Activated CD4-positive, alpha-beta T cell treated with anti-CD3 and anti-CD28 coated beads, Interleukin-2, amount 50 U/mL, for 4 hours (primary cell): ENCODE measurements around the gene IMMP2L.

Experiments
- DNase-seq, 2 experiments: peaks; one replicate each; pipeline ENCODE4 v3.0.0-alpha.2; 2020

Gene IMMP2L

DNA sequence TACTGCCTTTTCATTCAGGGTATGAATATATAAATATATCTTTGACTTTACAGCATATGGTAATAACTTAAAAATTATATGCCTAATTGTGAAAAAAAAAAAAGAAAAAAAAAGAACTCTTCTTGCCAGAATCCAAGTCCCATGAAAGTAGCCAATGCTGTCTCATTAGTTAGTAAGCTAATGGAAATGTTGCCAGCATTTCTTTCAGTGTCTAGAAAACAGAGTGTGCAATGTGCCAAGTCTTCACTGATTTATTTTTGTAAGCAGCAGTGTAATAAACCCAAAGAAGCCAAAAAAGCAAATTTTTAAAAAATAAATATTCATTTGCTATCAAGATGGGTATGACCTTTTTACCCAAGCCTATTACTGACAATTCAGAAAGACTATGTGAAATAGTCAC, 502.5 kb downstream of the IMMP2L start:
- no peak for DNase-seq

DNA sequence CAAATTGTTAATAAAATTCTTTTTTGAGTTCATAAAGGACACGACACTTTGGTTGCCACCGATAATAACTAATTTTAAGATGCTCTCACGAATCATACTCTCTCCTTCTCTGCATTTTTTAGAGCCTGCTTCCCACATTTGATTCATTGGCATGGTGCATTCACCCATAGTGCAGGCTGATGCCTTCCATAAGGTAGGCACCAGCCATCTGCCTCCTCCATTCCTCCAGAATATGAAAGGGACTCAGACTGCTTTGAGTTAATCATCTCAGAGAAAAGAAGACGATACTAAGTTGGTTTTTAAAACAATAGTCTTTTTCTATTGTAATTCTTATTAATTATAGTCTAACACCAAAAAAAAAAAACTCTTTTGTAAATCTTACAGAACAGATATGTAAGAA, 505.2 kb downstream of the IMMP2L start:
- DNase-seq = no peak

DNA sequence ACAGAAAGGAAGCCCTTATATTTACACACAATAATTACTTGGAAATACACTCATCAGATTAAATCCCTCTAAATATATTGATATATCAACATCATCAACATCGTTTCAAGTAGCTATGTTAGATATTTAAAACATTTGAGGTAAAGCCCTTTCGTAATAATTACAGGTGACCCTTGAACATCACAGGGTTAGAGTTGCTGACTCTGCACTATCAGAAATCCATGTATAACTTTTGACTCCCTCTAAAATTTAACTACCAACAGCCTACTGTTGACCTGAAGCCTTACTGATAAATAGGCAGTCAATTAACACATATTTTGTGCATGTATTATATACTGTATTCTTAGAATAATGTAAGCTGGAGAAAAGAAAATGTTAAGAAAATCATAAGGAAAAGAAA, 505.9 kb downstream of the IMMP2L start:
- no peak for DNase-seq

DNA sequence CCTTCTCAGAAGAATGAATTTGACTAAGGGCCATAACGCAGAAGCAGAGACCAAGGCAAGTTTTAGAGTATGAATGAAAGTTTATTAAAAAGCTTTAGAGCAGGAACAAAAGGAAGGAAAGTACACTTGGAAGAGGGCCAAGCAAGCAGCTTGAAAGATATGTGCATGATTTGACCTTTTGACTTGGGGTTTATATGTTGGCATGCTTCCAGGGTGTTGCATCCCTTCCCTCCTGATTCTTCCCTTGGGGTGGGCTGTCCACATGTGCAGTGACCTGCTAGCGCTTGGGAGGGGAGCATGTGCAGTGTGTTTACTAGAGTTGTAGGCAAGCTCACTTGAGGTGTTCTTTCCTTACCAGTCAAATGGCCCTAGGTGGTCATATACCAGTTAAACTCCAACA, 509.3 kb downstream of the IMMP2L start:
- no peak for DNase-seq

DNA sequence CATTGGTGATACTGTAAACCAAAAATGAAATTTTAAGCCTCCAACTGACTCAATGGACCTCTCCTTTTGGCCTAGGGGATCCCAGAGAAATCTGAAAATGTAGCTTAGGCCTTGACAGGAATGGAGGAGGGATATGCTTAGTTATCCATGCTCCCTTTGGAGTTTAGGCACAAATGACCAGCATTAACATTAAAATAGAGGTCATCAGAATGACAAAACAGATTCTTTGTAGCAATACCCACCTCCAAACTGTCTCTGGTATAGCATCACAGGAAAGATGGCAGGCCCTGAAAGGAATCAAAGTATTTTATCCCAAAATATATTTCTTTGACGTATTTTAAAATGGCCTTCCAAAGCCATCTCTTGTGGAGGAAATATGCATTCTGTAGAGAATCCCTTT, 510.5 kb downstream of the IMMP2L start:
- no peak for DNase-seq

DNA sequence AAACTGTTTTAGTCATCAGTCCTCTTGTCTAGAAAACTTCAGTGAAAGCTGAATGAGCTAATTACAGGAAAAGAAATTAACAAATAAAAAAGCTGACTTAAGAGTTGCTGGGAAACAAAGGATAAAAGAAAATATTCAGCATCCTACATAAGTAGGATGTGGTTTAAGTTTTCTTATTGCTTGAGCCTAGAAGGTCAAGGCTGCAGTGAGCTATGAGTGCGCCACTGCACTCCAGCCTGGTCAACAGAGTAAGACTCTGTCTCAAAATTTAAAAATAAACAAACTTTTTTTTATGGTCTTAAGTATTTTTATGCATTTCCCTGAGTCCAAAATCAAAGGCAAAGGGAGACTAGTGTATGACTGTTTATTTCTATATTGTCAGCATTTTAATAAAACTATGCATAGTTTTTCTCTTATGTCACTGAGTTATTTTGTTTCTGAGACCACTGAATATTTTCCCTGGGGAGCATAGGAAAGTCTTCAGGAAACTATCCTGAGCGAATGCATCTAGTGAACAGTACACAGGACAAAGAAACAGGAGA, 511.3 kb downstream of the IMMP2L start:
- DNase-seq = no peak

DNA sequence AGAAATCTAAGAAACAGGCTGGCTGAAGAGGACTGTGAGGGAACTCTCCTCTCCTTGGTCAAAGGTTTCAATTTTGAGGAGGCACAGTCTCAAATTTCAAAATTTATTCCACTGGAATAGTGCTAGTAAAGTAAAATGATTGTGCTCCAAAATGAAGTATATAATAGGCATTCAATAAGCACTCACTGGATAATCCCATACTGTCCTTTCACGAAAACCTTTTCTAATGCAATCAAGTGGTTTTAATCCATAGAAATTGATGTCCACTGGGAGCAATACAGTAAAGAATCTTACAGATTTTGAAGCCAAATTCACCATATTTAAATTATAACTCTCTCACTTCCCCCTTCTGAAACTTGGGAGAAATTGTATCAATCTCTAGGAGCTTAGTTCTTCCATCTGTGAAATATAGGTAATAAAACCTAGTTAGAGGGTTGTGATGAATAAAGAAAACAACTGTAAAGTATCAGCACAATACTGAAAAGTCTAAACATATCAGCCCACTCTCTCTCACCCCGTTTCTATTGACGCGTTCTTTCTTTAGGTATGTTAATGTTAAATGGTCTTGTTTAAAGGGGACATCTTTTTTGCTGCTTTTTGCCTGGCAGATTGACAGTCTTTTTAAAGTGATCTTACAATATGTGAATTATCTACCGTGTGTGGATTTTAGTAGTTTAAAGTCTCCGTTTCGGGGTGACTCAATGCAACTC, 512.2 kb downstream of the IMMP2L start:
- DNase-seq = no peak

DNA sequence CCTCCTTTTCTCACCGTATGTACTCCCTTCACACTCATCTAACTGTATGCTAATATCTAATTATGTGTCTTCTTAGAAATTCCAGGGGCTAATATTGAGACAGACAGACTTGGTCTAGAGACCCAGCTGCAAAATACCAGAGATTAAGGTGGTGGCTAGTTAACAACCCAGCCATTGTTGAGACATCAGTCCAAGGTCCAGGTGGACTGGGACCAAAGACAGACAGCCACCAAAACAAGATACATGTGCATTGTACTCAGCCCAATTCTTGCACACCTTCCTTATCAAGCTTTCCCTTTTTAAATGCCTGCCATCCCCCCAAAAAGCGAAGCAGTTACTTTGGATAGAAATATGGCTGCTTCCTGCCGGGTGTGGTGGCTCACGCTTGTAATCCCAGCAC, 514.7 kb downstream of the IMMP2L start:
- no peak for DNase-seq

DNA sequence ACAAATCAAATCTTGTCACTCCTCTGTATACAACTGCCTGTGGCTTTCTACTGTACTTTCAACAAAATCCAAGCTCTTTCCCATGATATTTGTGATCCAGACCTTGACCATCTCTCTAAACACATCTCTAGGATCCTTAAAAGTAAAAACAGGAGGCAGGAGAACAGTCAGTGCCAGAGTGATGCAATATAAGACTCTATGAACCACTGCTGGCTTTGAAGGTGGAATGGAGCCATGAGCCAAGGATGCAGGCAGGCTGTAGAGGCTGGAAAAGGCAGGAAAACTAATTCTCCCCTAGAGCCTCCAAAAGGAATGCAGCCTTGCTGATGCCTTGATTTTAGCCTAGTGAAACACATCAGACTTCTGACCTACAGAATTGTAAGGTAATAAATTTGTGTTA, 516.8 kb downstream of the IMMP2L start:
- no peak for DNase-seq

DNA sequence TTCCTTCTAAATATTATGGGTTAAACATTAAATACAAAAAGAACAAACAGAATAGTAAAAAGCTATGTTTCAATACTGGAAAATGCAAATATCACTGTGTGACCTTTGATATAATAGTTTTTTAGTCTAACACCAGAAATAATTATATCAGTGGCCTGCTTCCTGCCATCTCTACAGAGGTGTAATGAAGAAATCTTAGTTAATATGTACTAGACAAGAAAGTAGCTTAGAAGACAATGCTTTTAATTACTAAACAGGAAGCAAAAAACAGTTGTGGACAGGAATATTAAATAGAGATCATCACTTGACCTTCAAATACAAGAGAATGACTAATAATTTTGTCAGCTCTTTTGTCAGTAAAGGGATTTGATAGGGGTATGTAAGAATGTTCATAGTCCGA, 518.7 kb downstream of the IMMP2L start:
- DNase-seq = no peak

DNA sequence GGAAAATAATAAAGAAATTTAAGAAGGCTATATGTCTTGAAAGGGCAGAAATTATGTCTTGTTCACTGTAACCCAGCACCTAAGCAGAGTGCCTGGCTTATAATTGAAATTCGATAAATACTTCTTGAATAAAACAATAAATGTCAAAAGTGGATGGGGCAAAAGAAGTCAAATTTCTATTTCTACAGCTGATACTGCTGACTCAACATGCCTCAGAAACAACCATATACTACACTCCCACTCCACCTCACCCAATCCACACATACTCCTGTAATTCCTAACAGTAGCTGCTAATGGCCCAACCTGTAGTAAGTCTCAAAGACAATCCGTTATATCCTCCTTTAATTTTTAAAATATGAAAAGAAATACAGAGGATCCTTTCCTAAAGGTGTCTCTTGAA, 519.5 kb downstream of the IMMP2L start:
- DNase-seq = no peak

DNA sequence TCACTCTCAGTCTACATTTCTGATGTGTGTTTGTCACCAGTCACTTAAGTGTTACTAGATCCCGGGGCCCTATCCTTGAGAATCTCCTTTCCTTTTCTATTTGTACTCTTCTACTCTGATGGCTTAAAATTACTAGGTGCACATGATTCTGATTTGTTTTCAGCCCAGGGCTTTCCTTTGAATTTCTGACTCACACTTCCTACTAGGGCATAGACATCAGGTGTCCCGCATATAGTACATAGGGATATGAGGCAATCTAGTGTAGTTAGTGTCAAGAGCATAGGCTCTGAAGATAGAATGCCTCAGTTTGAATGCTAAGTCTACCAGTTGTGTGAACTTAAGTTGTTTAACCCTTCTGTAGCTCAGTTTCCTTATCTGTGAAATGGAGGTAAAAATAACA, 520.7 kb downstream of the IMMP2L start:
- no peak for DNase-seq

DNA sequence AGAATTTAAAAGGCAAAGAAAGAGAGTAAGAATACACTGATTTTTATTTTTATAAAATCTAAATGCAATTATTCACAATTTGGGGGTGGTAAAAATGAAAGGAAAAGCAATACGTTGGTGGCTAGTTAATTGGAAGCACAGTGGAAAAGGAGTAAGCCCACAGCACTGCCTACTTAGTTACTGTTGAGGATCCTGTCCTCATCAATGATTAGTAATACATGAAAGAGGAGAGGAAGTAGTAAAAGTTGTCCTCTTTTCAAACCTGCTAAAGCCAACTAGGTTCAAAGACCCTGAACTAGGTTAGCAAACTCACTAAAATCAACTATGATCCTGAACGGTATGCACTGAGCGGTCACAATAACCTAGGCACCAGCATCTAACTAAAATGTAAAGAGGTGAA, 524.1 kb downstream of the IMMP2L start:
- DNase-seq = no peak

DNA sequence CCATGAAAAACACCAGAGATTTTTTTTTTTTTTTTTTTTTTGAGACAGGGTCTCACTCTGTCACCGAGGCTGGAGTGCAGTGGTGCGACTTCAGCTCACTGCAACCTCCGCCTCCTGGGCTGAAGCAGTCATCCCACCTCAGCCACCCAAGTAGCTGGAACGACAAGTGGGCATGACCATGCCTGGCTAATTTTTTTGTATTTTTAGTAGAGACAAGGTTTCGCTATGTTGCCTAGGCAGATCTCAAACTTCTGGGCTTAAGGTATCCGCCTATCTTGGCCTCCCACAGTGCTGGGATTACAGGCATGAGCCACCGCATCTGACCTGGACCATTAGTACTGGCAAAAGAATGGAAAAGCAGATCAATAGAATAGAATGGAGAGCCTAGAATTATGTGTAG, 530.4 kb downstream of the IMMP2L start:
- DNase-seq = no peak

DNA sequence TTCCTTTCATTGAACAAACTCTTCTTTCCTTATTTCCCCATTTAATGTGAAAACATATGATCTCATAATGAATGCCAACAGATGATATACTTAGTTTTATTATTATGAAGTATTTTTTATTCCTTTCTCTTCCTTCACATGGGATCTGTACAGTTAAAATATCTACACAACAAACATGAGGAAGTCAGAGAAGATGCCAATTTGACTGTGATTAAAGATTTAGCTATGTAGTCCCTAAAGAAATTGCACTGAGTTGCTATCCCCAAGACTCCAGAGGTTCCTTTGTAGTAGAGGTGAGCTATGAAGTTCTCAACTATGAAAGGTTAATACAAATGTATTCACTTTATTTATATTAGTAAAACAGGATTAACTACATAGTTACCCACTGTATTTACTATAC, 532.0 kb downstream of the IMMP2L start:
- DNase-seq = no peak

DNA sequence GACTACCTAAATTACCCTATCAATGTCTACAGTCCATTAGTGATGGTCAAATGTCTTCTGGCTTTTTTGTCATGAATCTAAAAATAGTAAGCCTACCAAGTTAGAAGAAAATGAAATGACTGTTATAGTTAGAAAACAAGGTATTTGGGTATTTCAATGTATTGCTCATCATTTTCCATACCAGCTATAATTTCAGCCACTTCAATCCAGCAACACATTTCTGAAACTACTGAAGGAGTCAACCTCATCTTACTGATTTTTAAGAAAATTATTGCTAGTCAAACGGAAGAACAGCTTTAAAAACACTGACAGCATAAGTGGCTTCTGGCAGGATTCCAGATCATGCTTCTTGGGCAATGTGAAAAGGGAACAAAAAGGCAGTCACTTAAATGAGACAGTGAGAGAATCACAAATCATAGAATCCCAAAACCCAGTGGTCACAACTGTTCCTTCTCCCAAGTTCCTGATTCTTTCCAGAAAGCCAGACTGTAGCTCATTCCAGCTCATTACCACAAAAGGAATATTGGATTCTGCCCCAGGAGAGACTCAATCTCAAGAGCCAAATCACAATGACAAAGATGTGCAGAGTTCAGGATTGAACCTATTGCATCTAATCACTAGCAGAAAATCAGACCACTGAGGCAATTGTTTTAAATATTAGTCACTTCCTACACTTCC, 532.6 kb downstream of the IMMP2L start:
- DNase-seq = peak; percentile 10 to 32

DNA sequence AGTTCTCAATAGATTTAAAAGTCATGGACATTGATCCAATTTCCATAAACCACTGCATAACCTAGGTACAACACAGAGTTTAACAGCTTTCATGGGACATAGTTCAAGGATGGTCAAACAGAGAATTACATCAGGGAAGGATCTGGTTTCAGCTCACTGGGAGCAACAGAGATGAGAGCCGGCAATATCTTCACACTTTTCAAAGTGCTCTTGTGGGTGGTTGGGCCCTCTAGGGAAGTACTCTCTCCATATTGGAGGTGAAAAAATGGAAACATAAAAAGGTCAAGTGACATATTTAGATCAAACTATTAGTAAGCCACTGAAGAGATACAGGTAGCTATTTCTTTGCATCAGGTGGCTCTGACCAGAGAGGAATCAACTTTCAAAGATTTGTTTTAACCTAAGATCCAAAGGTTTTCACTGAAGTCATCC, 533.1 kb downstream of the IMMP2L start:
- no peak for DNase-seq

DNA sequence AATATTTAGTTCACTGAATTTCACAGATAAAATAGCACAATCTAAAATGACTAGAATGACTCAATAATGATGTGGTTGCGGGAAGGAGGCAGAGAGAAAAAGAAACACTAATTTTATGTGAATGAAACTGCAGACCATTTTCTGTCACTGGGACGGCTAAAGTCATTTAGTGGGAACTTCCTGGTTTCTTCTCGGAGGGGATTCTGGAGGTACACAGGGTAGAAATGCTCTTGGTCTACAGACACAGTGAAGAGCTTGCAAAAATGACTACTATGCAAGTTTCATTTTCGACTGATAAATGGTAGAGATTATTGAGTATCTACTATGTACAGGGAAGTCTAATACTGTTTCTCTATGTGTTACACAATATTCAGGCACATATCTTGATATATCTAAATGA, 534.9 kb downstream of the IMMP2L start:
- no peak for DNase-seq

DNA sequence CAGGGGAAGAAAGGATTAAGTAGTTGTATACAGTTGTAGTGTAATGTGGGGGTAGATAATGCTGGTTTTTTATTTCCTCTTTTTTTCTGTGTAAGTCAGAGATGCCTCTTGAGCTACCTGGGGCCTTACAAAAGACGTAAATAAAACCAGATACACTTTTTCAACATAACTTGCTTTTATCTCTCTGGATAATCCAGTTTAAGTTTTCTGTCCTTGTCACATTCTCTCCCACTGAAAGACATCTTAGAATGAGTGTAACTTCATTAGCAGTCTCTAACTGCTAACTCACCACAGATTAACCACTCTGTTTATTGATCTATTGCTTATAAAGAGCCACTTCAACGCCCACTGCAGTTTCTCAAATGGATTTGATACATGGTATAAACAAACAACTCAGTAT, 535.5 kb downstream of the IMMP2L start:
- no peak for DNase-seq

DNA sequence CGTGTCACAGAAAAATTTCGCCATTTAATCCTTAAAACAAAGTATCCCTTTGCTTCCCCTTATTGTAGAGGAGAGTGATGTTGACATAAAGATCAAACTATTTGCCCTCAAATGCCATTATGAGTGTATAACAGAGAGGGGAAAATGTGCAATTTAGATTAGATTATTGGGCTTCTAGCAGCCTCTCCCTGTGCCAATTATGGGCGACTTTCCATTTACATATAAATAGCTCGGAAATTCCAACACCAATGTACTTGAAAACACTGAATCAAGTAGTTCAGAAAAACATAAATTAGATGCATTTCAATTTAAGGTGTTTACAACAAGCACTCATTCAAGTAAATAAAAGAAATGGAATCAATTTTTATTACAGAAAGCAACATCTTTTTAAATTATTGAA, 535.9 kb downstream of the IMMP2L start:
- no peak for DNase-seq

DNA sequence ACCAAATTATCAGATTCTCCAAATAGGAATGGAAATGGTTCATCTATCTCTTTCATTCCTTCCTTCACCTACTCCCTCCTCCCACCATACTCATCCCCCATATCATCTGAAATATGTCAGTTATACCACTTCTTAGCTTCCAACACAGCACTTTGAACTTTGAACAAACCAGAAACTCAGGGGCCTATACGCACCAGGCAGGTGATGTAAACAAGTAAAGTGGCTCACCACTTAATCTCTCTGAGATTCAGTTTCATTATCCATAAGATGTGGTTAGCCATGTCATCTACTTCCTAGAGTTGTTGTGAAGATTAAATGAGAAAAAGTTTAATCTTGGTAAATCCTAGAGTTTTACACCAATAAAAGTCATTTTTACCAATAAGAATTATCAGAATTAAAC, 537.3 kb downstream of the IMMP2L start:
- DNase-seq = peak; percentile 8 to 9

DNA sequence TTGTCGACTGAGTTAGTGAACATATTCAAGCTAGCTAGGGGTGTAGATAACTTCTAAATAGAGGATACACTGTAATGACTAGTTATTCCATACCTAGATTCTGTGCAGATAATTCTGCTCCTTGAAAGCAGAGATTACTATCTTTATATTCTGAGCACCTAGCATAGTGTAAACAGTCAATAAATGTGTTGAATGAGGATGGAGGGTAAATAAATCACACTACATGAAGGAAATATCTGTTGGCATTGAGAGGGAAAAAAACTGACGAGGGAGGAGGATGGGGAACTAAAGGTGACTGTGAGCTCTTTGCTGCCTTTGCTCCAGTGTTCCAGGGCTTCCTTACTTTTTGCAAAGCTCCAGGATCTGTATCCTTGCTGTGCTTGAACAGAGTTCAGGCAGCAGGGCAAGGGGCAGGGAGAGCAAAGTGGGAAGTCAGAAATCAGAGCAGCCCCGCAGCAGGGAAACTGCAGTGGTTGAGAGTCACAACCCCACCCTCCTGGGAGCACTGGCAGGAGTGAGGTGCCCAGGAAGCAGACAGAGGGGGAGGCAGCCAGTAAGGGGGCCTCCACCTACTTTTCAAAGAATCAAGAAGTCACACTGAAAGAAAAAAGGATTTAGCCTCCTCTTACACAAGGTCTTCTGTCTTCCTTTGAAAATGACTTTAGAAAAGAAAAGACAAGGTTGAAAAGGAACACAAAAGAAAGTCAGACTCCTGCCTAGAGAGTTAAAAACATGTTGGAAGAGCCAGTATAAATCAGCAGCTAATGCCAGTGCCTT, 543.1 kb downstream of the IMMP2L start:
- DNase-seq = peak in 1 of 2 experiments; percentile 9

DNA sequence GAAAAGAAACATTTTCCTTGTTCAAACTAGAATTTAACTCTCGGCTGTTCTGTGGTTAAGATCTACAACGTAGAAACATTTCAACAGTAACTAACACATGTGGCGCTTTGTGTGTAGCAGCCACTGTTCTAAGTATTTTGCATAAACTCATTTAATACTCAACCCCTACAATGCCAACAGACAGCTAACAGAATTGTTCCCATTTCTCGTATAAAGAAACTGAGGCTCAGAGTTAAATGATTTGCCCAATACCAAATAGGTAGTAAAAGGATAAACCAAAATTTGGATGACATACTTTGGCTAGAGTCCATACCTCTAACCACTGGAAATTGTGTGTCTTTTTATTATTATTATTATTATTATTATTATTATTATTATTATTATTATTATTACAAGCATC, 543.8 kb downstream of the IMMP2L start:
- DNase-seq = no peak

DNA sequence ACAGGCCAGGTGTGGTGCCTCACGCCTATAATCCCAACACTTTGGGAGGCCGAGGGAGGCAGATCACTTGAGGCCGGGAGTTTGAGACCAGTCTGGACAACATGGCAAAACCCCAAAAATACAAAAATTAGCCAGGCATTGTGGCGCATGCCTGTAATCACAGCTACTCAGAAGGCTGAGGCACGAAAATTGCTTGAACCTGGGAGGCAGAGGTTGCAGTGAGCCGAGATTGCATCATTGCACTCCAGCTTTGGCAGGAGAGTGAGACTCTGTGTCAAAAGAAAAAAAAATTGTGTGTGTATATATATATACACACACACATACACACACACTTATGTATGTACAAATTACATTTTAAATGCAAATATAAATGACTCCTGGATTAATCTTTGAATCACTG, 548.2 kb downstream of the IMMP2L start:
- no peak for DNase-seq
